ENCODE data around the gene TMEM223. TPM values are rescaled to one million over a fixed set of nuclear protein-coding genes. Genes with fewer than 3 reads are reported as not detected.
"Not testable (repeated sequence)": the region's sequence is repeated elsewhere in the genome, so short reads cannot be mapped to it uniquely, and the experiment has no call there.

Gene TMEM223
- total and polyA plus RNA-seq, 9 donors, result 12.0 to 26.9 (median 13.7) TPM

- no peaks in the 10 kb centered on the region for H3K9me3 ChIP-seq
- no peak overlapping the region for H3K4me3 ChIP-seq
- H3K4me1 ChIP-seq (ENCODE audit: insufficient read depth), result no peaks in the 10 kb centered on the region
- TF ChIP-seq POLR2A (IDR thresholded peaks at IDR 0.05) (no peak), CTCF (IDR thresholded peaks at IDR 0.05) (no peak), EP300 (IDR thresholded peaks at IDR 0.05) (no peak)
- DNase-seq, result no peak
- 78 to 90% (median 80%) methylated on average over 2 of the region's 2 CpGs for WGBS, 3 donors
- intact Hi-C loops (cut with DNase I), result no loop called here
- H3K36me3 ChIP-seq, result no peaks in the 10 kb centered on the region
- no peaks in the 10 kb centered on the region for H3K27me3 ChIP-seq
- no peak overlapping the region for H3K27ac ChIP-seq
These were observed 14.4 kb downstream of the TMEM223 start for GRCh38 chr11:62777389-62777788.

GRCh38 chr11:62775646-62776045, 16.2 kb downstream of the TMEM223 start:
- Histone ChIP-seq H3K9me3 (no peaks in the 10 kb centered on the region), H3K4me1 (ENCODE audit: insufficient read depth) (peaks cover 5% of the 10 kb centered on the region), H3K27ac (no peak overlapping the region), H3K27me3 (no peaks in the 10 kb centered on the region), H3K4me3 (no peak overlapping the region), H3K36me3 (no peaks in the 10 kb centered on the region)
- DNase-seq, result no peak
- intact Hi-C loops (cut with DNase I), result no loop called here
- WGBS, 3 donors, result 84 to 92% (median 88%) methylated on average over 17 of the region's 17 CpGs
- no peak for TF ChIP-seq EP300 (IDR thresholded peaks at IDR 0.05)
- TF ChIP-seq CTCF (IDR thresholded peaks at IDR 0.05), result no peak
- no peak for TF ChIP-seq POLR2A (IDR thresholded peaks at IDR 0.05)

- Histone ChIP-seq H3K36me3 (no peaks in the 10 kb centered on the region), H3K4me1 (ENCODE audit: insufficient read depth) (peaks cover 8% of the 10 kb centered on the region), H3K27ac (no peak overlapping the region), H3K9me3 (no peaks in the 10 kb centered on the region), H3K27me3 (no peaks in the 10 kb centered on the region), H3K4me3 (no peak overlapping the region)
- 82 to 91% (median 86%) methylated on average over 6 of the region's 6 CpGs for WGBS, 3 donors
- intact Hi-C loops (cut with DNase I), result no loop called here
- DNase-seq, result no peak
- TF ChIP-seq POLR2A (IDR thresholded peaks at IDR 0.05) (no peak), EP300 (IDR thresholded peaks at IDR 0.05) (no peak), CTCF (IDR thresholded peaks at IDR 0.05) (no peak)
These were observed 17.4 kb downstream of the TMEM223 start for GRCh38 chr11:62774407-62774806.

GRCh38 chr11:62771144-62772021, 20.4 kb downstream of the TMEM223 start, which contains the start of gene TAF6L:
TSS of gene TAF6L (plus strand) at chr11:62771396. CDS start at chr11:62775784, 4,388 bp downstream.
- Histone ChIP-seq H3K4me1 (ENCODE audit: insufficient read depth) (peaks cover 8% of the 10 kb centered on the region), H3K4me3 (peak within 1 kb of the TSS; percentile 72), H3K9me3 (no peaks in the 10 kb centered on the region), H3K27me3 (no peaks in the 10 kb centered on the region), H3K36me3 (no peaks in the 10 kb centered on the region), H3K27ac (peak within 1 kb of the TSS; percentile 95 to 96)
- WGBS, 3 donors, result 1 to 2% (median 1%) methylated on average over 42 to 60 of the region's 60 CpGs
- TF ChIP-seq POLR2A (IDR thresholded peaks at IDR 0.05), result peak; percentile 30
- no peak for TF ChIP-seq EP300 (IDR thresholded peaks at IDR 0.05)
- peak; percentile 98 to 99 (median 98) for DNase-seq
- intact Hi-C loops (cut with DNase I), result no loop called here

GRCh38 chr11:62770778-62771143, 21.0 kb downstream of the TMEM223 start:
- WGBS, 3 donors, result 1 to 2% (median 1%) methylated on average over 18 of the region's 18 CpGs
- Histone ChIP-seq H3K9me3 (no peaks in the 10 kb centered on the region), H3K4me1 (ENCODE audit: insufficient read depth) (peaks cover 8% of the 10 kb centered on the region), H3K27me3 (no peaks in the 10 kb centered on the region), H3K36me3 (no peaks in the 10 kb centered on the region), H3K27ac (peak overlapping the region in 1 of 2 donors; percentile 96), H3K4me3 (peak overlapping the region; percentile 72)
- TF ChIP-seq POLR2A (IDR thresholded peaks at IDR 0.05) (no peak), CTCF (IDR thresholded peaks at IDR 0.05) (no peak), EP300 (IDR thresholded peaks at IDR 0.05) (no peak)
- intact Hi-C loops (cut with DNase I), result no loop called here
- DNase-seq, result peak in 3 of 5 donors; percentile 35 to 52 (median 43)

- H3K9me3 ChIP-seq; H3K27ac ChIP-seq; intact Hi-C loops (cut with DNase I); DNase-seq; H3K36me3 ChIP-seq; H3K27me3 ChIP-seq; H3K4me1 ChIP-seq (ENCODE audit: insufficient read depth): not testable (repeated sequence)
- H3K4me3 ChIP-seq, result peak overlapping the region; percentile 78
- 32 to 39% (median 35%) methylated on average over 9 of the region's 9 CpGs for WGBS, 3 donors
These were observed 31.0 kb downstream of the TMEM223 start for GRCh38 chr11:62760867-62761227.
